ENCODE measurements around the gene GTF2H1. TPM values are rescaled to one million over a fixed set of nuclear protein-coding genes. Genes with fewer than 3 reads are reported as not detected.

Gene GTF2H1
- total RNA-seq, 1 experiment from 2014 or later, result 72.0 TPM

DNA sequence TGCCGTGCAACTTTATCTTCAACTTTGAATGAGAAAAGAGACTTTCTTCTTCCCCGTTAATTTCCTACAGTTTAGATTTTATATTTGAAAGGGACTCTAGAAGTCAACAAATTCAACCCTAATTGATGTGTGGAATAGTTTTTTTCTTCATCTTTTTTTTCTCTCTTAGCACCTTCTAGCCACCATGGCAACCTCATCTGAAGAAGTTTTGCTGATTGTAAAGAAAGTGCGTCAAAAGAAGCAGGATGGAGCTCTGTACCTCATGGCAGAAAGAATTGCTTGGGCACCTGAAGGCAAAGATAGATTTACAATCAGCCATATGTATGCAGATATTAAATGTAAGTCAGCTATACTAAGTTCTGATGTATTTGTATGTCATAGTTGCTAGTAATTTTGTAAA is 10.5 kb downstream of the GTF2H1 start:
- no peaks in the 10 kb centered on the region for H3K27me3 Mint-ChIP-seq (ENCODE audit: insufficient read depth, unreplicated experiment)
- no peaks in the 10 kb centered on the region for H3K27me3 ChIP-seq (replicated peaks; ENCODE audit: control insufficient read depth, insufficient read depth, low read length)
- H3K27ac Mint-ChIP-seq (ENCODE audit: unreplicated experiment), result no peak overlapping the region
- no peak for DNase-seq
- no peaks in the 10 kb centered on the region for H3K4me1 ChIP-seq
- no peaks in the 10 kb centered on the region for H3K9me3 ChIP-seq
- H3K4me3 ChIP-seq (ENCODE audit: low read depth, low read length), result no peak overlapping the region
- no peaks in the 10 kb centered on the region; the same call in none of the 2 replicates for H3K36me3 ChIP-seq (ENCODE audit: control insufficient read depth, insufficient read depth, low read length)
- no peak overlapping the region for H3K4me3 Mint-ChIP-seq (ENCODE audit: unreplicated experiment)
- BruUV-seq (replicated peaks), result no TSS peak
- H3K9me3 Mint-ChIP-seq (ENCODE audit: unreplicated experiment), result no peaks in the 10 kb centered on the region
- no peaks in the 10 kb centered on the region for H3K4me1 Mint-ChIP-seq (ENCODE audit: low read depth, unreplicated experiment)
- TF ChIP-seq, protein P1, sequence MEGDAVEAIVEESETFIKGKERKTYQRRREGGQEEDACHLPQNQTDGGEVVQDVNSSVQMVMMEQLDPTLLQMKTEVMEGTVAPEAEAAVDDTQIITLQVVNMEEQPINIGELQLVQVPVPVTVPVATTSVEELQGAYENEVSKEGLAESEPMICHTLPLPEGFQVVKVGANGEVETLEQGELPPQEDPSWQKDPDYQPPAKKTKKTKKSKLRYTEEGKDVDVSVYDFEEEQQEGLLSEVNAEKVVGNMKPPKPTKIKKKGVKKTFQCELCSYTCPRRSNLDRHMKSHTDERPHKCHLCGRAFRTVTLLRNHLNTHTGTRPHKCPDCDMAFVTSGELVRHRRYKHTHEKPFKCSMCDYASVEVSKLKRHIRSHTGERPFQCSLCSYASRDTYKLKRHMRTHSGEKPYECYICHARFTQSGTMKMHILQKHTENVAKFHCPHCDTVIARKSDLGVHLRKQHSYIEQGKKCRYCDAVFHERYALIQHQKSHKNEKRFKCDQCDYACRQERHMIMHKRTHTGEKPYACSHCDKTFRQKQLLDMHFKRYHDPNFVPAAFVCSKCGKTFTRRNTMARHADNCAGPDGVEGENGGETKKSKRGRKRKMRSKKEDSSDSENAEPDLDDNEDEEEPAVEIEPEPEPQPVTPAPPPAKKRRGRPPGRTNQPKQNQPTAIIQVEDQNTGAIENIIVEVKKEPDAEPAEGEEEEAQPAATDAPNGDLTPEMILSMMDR (IDR thresholded peaks at IDR 0.05; ENCODE audit: insufficient read depth in 1 of 2, low read depth in 1 of 2, low read length in 1 of 2, severe bottlenecking in 1 of 2, unreplicated experiment in 1 of 2), result no peak
- H3K36me3 Mint-ChIP-seq (ENCODE audit: insufficient read depth, unreplicated experiment), result peaks cover 74% of the 10 kb centered on the region
- POLR2A ChIA-PET, result no interaction called here
- intact Hi-C loops (cut with micrococcal nuclease; ENCODE audit: unreplicated experiment), result no loop called here
- CTCF ChIA-PET, result interaction anchor here (0.7 kb wide), 1 partner anchor 125 kb away, joined by 3 read pairs; no protein-coding TSS in a partner anchor

DNA sequence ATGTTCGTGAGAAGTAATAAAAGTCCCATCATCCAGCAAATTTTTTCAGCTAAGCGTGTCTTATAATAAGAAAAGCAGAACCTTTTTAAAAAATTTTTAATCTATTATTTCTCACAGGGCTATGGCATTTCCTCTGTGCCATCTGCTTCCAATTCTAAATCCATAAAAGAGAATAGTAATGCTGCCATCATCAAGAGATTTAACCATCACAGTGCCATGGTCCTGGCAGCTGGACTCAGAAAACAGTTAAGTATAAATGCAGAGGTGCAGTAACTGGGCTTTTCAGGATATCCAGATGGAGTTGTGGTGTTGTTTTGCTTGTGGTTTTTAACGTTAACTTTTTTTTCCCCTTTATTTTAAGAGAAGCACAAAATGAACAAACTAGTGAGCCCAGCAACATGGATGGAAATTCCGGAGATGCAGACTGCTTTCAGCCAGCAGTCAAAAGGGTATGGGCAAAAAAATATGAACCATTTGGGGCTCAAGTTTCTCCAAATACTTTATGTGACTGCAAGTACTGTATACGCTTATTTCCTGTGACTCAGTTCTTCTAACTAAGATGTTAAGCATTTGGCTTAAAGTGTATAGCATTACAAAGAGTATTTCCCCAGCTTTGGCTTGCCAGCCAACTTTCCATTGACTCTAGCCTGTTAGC is 25.2 kb downstream of the GTF2H1 start:
- ChIA-PET POLR2A (no interaction called here), CTCF (no interaction called here)
- Histone ChIP-seq H3K4me1 (no peaks in the 10 kb centered on the region), H3K9me3 (no peaks in the 10 kb centered on the region), H3K4me3 (ENCODE audit: low read depth, low read length) (no peak overlapping the region), H3K27me3 (replicated peaks; ENCODE audit: control insufficient read depth, insufficient read depth, low read length) (no peaks in the 10 kb centered on the region), H3K36me3 (ENCODE audit: control insufficient read depth, insufficient read depth, low read length) (peaks cover 2% of the 10 kb centered on the region)
- H3K36me3 Mint-ChIP-seq (ENCODE audit: insufficient read depth, unreplicated experiment), result peaks cover 66% of the 10 kb centered on the region
- no TSS peak for BruUV-seq (replicated peaks)
- intact Hi-C loops (cut with micrococcal nuclease; ENCODE audit: unreplicated experiment), result no loop called here
- TF ChIP-seq, protein P1 (IDR thresholded peaks at IDR 0.05; ENCODE audit: insufficient read depth in 1 of 2, low read depth in 1 of 2, low read length in 1 of 2, severe bottlenecking in 1 of 2, unreplicated experiment in 1 of 2), result no peak
- DNase-seq, result no peak
- no peak overlapping the region for H3K27ac Mint-ChIP-seq (ENCODE audit: unreplicated experiment)
- H3K9me3 Mint-ChIP-seq (ENCODE audit: unreplicated experiment), result no peaks in the 10 kb centered on the region
- no peaks in the 10 kb centered on the region for H3K27me3 Mint-ChIP-seq (ENCODE audit: insufficient read depth, unreplicated experiment)
- no peak overlapping the region for H3K4me3 Mint-ChIP-seq (ENCODE audit: unreplicated experiment)
- H3K4me1 Mint-ChIP-seq (ENCODE audit: low read depth, unreplicated experiment), result no peaks in the 10 kb centered on the region

DNA sequence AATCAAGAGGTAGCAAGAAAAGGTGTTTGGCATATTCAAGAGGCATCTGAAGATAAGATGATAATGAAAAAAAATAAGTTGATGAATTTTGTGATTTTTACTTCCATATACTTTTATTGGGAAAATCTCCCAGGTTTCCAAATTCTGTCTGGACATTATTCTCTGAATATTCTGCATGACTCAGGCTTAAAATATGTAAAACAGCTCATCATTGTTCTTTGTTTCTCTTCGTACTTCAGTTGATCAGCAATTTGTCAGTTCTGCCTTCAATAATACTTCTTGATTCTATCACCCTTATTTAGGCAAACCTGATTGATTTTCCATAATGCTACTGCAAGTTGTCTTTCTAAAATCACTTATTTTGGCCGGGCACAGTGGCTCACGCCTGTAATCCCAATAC is 30.2 kb downstream of the GTF2H1 start:
- H3K4me1 ChIP-seq, result no peaks in the 10 kb centered on the region
- H3K9me3 ChIP-seq, result no peaks in the 10 kb centered on the region
- Mint-ChIP-seq H3K9me3 (ENCODE audit: unreplicated experiment) (no peaks in the 10 kb centered on the region), H3K4me3 (ENCODE audit: unreplicated experiment) (no peak overlapping the region), H3K4me1 (ENCODE audit: low read depth, unreplicated experiment) (no peaks in the 10 kb centered on the region), H3K36me3 (ENCODE audit: insufficient read depth, unreplicated experiment) (peaks cover 70% of the 10 kb centered on the region), H3K27me3 (ENCODE audit: insufficient read depth, unreplicated experiment) (no peaks in the 10 kb centered on the region), H3K27ac (ENCODE audit: unreplicated experiment) (no peak overlapping the region)
- H3K4me3 ChIP-seq (ENCODE audit: low read depth, low read length), result no peak overlapping the region
- BruUV-seq (replicated peaks), result no TSS peak
- intact Hi-C loops (cut with micrococcal nuclease; ENCODE audit: unreplicated experiment), result no loop called here
- H3K36me3 ChIP-seq (ENCODE audit: control insufficient read depth, insufficient read depth, low read length), result peaks cover 1% of the 10 kb centered on the region; the same call in 1 of the 2 replicates
- H3K27me3 ChIP-seq (replicated peaks; ENCODE audit: control insufficient read depth, insufficient read depth, low read length), result no peaks in the 10 kb centered on the region
- TF ChIP-seq, protein P1 (IDR thresholded peaks at IDR 0.05; ENCODE audit: insufficient read depth in 1 of 2, low read depth in 1 of 2, low read length in 1 of 2, severe bottlenecking in 1 of 2, unreplicated experiment in 1 of 2), result no peak
- POLR2A ChIA-PET, result no interaction called here
- no peak for DNase-seq
- CTCF ChIA-PET, result no interaction called here
